Astrocyte of the spinal cord (primary cell): ENCODE results near the gene CNOT8.
A peak's percentile ranks its signal among the peaks of the same experiment; 100 is the strongest.
"Not testable (repeated sequence)": the region's sequence is repeated elsewhere in the genome, so short reads cannot be mapped to it uniquely, and the experiment has no call there.

Experiments used
- DNase-seq: peaks from one replicate; pipeline ENCODE4 v3.0.0; 2011; ENCODE audit warnings: low read depth, low spot score
- H3K4me3 ChIP-seq: 2 replicates; pipeline ENCODE4 v1.5.1; 2011; ENCODE audit warnings: low read depth, mild to moderate bottlenecking, low read length, moderate library complexity
- in situ Hi-C: cut with HindIII; loops from 2 replicates; pipeline ENCODE4 v1.10.0; 2017; ENCODE audit warnings: low sequenced_read_pairs
- TF ChIP-seq, protein P1 (sequence below): IDR thresholded peaks from 2 replicates; pipeline ENCODE4 v1.5.1; 2012; ENCODE audit warnings: low read depth, mild to moderate bottlenecking, low read length, inconsistent platforms

CNOT8 gene

DNA sequence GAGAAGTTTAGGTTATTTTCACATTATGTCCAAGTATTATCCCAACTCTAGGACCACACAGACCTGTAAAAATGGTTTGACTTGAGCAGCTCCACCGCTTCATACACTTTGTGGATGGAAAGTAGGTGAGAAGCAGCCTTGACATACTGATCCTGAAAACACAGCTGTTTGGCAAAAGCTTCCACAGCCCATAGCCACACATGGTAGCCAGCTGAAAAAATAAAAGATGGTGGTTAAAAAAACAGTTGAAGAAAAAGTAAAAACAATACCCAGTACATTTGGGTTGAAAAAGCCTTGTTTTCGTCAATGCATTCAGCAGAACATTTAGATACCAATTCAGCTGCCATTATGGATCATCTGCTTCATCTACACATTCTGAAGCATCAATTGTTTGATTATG lies 42.8 kb downstream of the CNOT8 start:
- TF ChIP-seq, protein P1, sequence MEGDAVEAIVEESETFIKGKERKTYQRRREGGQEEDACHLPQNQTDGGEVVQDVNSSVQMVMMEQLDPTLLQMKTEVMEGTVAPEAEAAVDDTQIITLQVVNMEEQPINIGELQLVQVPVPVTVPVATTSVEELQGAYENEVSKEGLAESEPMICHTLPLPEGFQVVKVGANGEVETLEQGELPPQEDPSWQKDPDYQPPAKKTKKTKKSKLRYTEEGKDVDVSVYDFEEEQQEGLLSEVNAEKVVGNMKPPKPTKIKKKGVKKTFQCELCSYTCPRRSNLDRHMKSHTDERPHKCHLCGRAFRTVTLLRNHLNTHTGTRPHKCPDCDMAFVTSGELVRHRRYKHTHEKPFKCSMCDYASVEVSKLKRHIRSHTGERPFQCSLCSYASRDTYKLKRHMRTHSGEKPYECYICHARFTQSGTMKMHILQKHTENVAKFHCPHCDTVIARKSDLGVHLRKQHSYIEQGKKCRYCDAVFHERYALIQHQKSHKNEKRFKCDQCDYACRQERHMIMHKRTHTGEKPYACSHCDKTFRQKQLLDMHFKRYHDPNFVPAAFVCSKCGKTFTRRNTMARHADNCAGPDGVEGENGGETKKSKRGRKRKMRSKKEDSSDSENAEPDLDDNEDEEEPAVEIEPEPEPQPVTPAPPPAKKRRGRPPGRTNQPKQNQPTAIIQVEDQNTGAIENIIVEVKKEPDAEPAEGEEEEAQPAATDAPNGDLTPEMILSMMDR: no peak
- in situ Hi-C loops: no loop called here
- H3K4me3 ChIP-seq: no peak overlapping the region
- DNase-seq: peak; percentile 76

DNA sequence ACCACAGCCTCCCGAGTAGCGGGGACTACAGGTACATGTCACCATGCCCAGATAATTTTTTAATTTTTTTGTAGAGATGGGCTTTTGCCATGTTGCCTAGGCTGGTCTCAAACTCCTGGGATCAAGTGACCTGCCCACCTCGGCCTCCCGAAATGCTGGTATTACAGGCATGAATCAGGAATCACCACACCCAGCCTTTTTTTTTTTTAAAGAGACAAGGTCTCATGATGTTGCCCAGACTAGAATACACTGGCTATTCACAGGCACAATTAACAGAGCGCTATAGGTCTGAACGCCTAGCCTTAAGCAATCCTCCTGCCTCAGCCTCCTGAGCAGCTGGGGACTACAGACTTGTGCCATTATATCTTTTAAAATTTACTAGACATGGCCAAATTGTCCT lies 43.5 kb downstream of the CNOT8 start:
- TF ChIP-seq, protein P1: no peak
- in situ Hi-C loops: no loop called here
- DNase-seq: no peak
- no peak overlapping the region for H3K4me3 ChIP-seq

DNA sequence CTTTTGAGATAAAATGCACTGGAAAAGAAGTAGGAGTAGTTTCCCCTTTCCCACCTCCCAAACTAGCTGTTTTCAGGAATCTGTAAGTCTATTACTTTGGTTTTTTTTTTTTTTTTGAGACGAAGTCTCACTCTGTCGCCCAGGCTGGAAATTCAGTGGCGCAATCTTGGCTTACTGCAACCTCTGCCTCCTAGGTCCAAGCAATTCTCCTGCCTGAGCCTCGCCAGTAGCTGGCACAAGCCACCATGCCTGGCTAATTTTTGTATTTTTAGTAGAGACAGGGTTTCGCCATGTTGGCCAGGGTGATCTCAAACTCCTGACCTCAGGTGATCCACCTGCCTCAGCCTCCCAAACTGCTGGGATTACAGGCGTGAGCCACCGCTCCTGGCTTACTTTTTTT lies 47.2 kb downstream of the CNOT8 start:
- DNase-seq, in situ Hi-C loops, H3K4me3 ChIP-seq: not testable (repeated sequence)

DNA sequence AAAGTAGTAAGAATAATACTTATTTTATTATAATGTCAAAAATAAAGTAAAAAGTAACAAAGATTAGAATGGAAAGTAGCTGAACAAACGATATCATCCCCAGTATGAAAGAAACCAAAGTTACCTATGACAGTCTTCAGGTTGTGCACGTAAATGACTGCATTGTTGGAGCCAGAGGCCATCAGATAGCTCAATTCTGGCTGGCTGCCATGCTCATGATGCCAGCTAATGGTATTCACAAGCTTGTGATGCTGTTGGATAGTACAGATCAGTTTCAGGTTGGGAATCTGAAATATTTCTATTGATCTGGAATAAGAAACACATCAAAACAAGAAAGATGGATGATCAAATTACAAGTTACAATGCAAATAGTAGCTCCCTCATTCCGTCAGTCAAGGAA lies 58.4 kb downstream of the CNOT8 start:
- DNase-seq: no peak
- no peak overlapping the region for H3K4me3 ChIP-seq
- in situ Hi-C loops: no loop called here
- TF ChIP-seq, protein P1: no peak

DNA sequence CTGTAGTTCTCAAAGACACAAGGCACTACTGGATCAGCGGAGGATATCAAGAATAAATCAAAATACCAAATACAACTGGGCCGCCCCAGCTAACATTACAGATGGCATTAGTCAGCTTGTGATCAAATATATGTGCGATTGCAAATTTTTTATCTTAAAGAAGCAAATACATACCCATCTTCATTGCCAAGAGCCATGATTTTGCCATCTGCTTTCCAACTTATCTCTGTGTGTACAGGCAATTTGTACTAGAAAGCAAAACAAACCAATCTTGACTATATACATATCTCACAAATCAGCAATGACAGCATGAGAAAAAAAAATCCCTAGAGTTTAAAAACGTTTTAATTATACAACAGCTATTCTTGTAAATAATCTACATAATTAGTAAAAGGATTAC lies 59.3 kb downstream of the CNOT8 start:
- DNase-seq: no peak
- in situ Hi-C loops: no loop called here
- H3K4me3 ChIP-seq: no peak overlapping the region
- TF ChIP-seq, protein P1: no peak

DNA sequence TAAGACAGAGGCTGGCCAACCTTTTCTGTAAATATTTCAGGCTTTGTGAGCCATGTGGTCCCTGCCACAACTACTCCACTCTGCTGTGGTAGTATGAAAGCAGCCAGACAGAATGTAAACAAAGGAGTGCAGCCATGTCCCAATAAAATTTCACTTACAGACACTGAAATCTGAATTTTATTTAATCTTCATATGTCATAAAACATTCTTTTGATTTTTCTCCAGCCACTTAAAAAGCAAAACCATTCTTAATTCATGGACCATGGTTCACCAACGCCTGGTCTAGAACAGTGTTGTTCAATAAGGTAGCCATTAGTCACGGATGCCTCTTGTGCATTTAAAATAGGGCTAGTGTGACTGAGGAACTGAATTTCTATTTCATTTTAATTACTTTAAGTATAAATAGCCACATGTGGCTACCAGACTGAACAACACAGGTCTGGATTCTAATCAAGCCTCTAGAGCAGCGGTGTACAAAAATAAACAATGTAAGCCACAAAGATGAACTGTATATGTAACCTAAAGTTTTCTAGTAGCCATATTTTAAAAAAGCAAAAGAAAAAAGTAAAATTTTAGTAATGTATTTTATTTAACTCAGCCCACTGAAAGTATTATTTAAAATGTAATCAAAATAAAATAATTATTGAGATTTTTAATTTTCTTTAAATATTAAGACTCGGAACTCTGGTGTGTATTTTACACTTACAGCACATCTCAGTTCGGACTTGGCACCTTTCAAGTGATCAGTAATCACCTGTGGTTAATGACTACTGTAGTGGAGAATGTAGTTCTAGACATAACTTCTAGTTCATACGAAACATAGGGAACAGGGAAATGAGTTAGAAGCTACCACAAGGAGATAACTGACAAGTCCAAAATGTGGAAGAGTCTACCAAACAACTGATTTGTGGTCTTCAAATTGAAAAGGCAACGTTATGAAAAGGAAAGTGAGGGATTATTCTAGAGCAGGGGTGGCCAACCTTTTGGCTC lies 65.3 kb downstream of the CNOT8 start:
- in situ Hi-C loops: no loop called here
- peak; percentile 62 for DNase-seq
- TF ChIP-seq, protein P1: no peak
- no peak overlapping the region for H3K4me3 ChIP-seq
